H9 (cell line): ENCODE data around the gene SAP25. TPM values are rescaled to one million over a fixed set of nuclear protein-coding genes. Genes with fewer than 3 reads are reported as not detected.

Experiments
- DNase-seq: peaks from one replicate; pipeline ENCODE4 v3.0.0-alpha.2; 2017
- H2AFZ ChIP-seq: one replicate; pipeline ENCODE4 v1.6.1; 2013; ENCODE audit warnings: mild to moderate bottlenecking, low read length, control low read depth, moderate library complexity
- H2AK5ac ChIP-seq: 2 replicates; pipeline ENCODE4 v1.6.1; 2013; ENCODE audit warnings: low read length, control low read depth, mixed read lengths; ENCODE audit not compliant: insufficient read length
- H2BK120ac ChIP-seq: one replicate; pipeline ENCODE4 v1.6.1; 2013; ENCODE audit warnings: low read depth, mild to moderate bottlenecking, low read length, control low read depth, inconsistent platforms; ENCODE audit not compliant: poor library complexity, severe bottlenecking
- H2BK12ac ChIP-seq: 2 replicates; pipeline ENCODE4 v1.6.1; 2013; ENCODE audit warnings: low read length, control low read depth, mixed read lengths, low read depth; ENCODE audit not compliant: insufficient read length
- H2BK15ac ChIP-seq: 2 replicates; pipeline ENCODE4 v1.6.1; 2013; ENCODE audit warnings: low read depth, low read length, control low read depth
- H2BK20ac ChIP-seq: one replicate; pipeline ENCODE4 v1.6.1; 2013; ENCODE audit warnings: low read depth, mild to moderate bottlenecking, low read length, control low read depth, inconsistent platforms; ENCODE audit not compliant: poor library complexity, severe bottlenecking
- H2BK5ac ChIP-seq: 2 replicates; pipeline ENCODE4 v1.6.1; 2013; ENCODE audit warnings: low read length, control low read depth, mixed read lengths; ENCODE audit not compliant: insufficient read length
- H3K14ac ChIP-seq: 2 replicates; pipeline ENCODE4 v1.6.1; 2013; ENCODE audit warnings: low read length, control low read depth; ENCODE audit not compliant: insufficient read depth
- H3K18ac ChIP-seq: 2 replicates; pipeline ENCODE4 v1.6.1; 2013; ENCODE audit warnings: low read depth, mild to moderate bottlenecking, mixed read lengths, low read length, control low read depth; ENCODE audit not compliant: insufficient read length
- H3K23ac ChIP-seq: 2 replicates; pipeline ENCODE4 v1.6.1; 2013; ENCODE audit warnings: low read length, control low read depth, mixed read lengths, low read depth; ENCODE audit not compliant: insufficient read length
- H3K23me2 ChIP-seq: 2 replicates; pipeline ENCODE4 v1.6.1; 2013; ENCODE audit warnings: low read depth, mild to moderate bottlenecking, mixed read lengths, low read length, control low read depth; ENCODE audit not compliant: insufficient read length, poor library complexity, severe bottlenecking
- H3K27ac ChIP-seq: 2 replicates; pipeline ENCODE4 v1.5.1; 2013; ENCODE audit warnings: low read length, control low read depth, mixed read lengths, low read depth; ENCODE audit not compliant: insufficient read length
- H3K27me3 ChIP-seq: 2 replicates; pipeline ENCODE4 v1.6.1; 2013; ENCODE audit warnings: low read length, control low read depth, inconsistent platforms; ENCODE audit not compliant: insufficient read depth
- H3K4ac ChIP-seq: 2 replicates; pipeline ENCODE4 v1.6.1; 2013; ENCODE audit warnings: low read depth, mild to moderate bottlenecking, control low read depth, inconsistent platforms, low read length, moderate library complexity
- H3K4me1 ChIP-seq: 2 replicates; pipeline ENCODE4 v1.6.1; 2013; ENCODE audit warnings: low read length, control low read depth, inconsistent platforms; ENCODE audit not compliant: insufficient read depth
- H3K4me2 ChIP-seq: 2 replicates; pipeline ENCODE4 v1.6.1; 2013; ENCODE audit warnings: low read length, control low read depth, mixed read lengths; ENCODE audit not compliant: insufficient read length, insufficient read depth
- H3K56ac ChIP-seq: 2 replicates; pipeline ENCODE4 v1.6.1; 2013; ENCODE audit warnings: low read depth, mild to moderate bottlenecking, mixed read lengths, low read length, control low read depth; ENCODE audit not compliant: insufficient read length
- H3K79me1 ChIP-seq: 2 replicates; pipeline ENCODE4 v1.6.1; 2013; ENCODE audit warnings: low read depth, mild to moderate bottlenecking, moderate library complexity, low read length, control low read depth, inconsistent platforms; ENCODE audit not compliant: insufficient read depth, poor library complexity, severe bottlenecking
- H3K79me2 ChIP-seq: 2 replicates; pipeline ENCODE4 v1.6.1; 2013; ENCODE audit warnings: low read length, control low read depth, inconsistent platforms; ENCODE audit not compliant: insufficient read depth
- H3K9ac ChIP-seq: 2 replicates; pipeline ENCODE4 v1.6.1; 2013; ENCODE audit warnings: low read length, control low read depth, mixed read lengths; ENCODE audit not compliant: insufficient read length; ENCODE audit errors: extremely low read depth
- H3K9me3 ChIP-seq: one replicate; pipeline ENCODE4 v1.6.1; 2013; ENCODE audit warnings: low read depth, low read length, inconsistent platforms; ENCODE audit not compliant: control insufficient read depth
- H3T11ph ChIP-seq: one replicate; pipeline ENCODE4 v1.6.1; 2013; ENCODE audit warnings: mild to moderate bottlenecking, low read length, control low read depth, inconsistent platforms
- H4K20me1 ChIP-seq: one replicate; pipeline ENCODE4 v1.6.1; 2013; ENCODE audit not compliant: control insufficient read depth, insufficient read length, insufficient read depth
- H4K5ac ChIP-seq: 2 replicates; pipeline ENCODE4 v1.6.1; 2013; ENCODE audit warnings: low read depth, mild to moderate bottlenecking, mixed read lengths, low read length, control low read depth; ENCODE audit not compliant: insufficient read length
- H4K8ac ChIP-seq: replicated peaks from 2 replicates; pipeline ENCODE4 v1.6.1; 2013; ENCODE audit warnings: low read length, control low read depth, mixed read lengths, low read depth; ENCODE audit not compliant: insufficient read length
- H4K91ac ChIP-seq: 2 replicates; pipeline ENCODE4 v1.6.1; 2013; ENCODE audit warnings: low read depth, mild to moderate bottlenecking, moderate library complexity, mixed read lengths, low read length, control low read depth; ENCODE audit not compliant: insufficient read length
- H3K27ac Mint-ChIP-seq, 3 experiments: 2 replicates in 2 of 3; 3 replicates in 1 of 3; pipeline ENCODE4 v1.8.0; 2020 to 2021; ENCODE audit warnings: mixed read lengths in 3 of 3, mild to moderate bottlenecking in 1 of 3, moderate library complexity in 1 of 3
- H3K27me3 Mint-ChIP-seq: 2 replicates; pipeline ENCODE4 v1.8.0; 2021; ENCODE audit warnings: low read depth, mild to moderate bottlenecking, moderate library complexity, mixed read lengths
- H3K36me3 Mint-ChIP-seq, 3 experiments: 2 replicates in 2 of 3; 3 replicates in 1 of 3; pipeline ENCODE4 v1.8.0; 2020 to 2021; ENCODE audit warnings: low read depth in 3 of 3, mixed read lengths in 3 of 3; ENCODE audit not compliant: insufficient read depth in 1 of 3
- H3K4me1 Mint-ChIP-seq, 2 experiments: 2 replicates each; pipeline ENCODE4 v1.8.0; 2020; ENCODE audit warnings: mixed read lengths in 2 of 2
- H3K4me3 Mint-ChIP-seq, 2 experiments: 2 replicates in 1 of 2; 3 replicates in 1 of 2; pipeline ENCODE4 v1.8.0; 2020 to 2021; ENCODE audit warnings: mild to moderate bottlenecking in 2 of 2, mixed read lengths in 2 of 2, moderate library complexity in 1 of 2
- H3K9me3 Mint-ChIP-seq, 2 experiments: 2 replicates in 1 of 2; 3 replicates in 1 of 2; pipeline ENCODE4 v1.8.0; 2020; ENCODE audit warnings: mild to moderate bottlenecking in 2 of 2, mixed read lengths in 2 of 2, moderate library complexity in 1 of 2
- CTCF ChIP-seq: fragments of 200-600 bp; sonication (generic); conservative IDR thresholded peaks from 3 replicates; pipeline ENCODE4 v1.8.0; 2021; ENCODE audit warnings: antibody characterized with exemption, mild to moderate bottlenecking
- WGBS: extraction: QIAGEN DNeasy Blood & Tissue Kit; methylation state at CpG from one replicate; pipeline ENCODE4 v1.1.7; 2013; ENCODE audit warnings: missing lambda C conversion rate, low lambda C conversion rate, mixed read lengths; ENCODE audit not compliant: insufficient read length; ENCODE audit errors: extremely low coverage; 5-methylcytosine and 5-hydroxymethylcytosine counted together
- total RNA-seq: library from RNA; stranded (reverse); gene quantifications from 2 replicates; pipeline ENCODE4 v1.2.1, GENCODE V29; 2021

The SAP25 gene
- total RNA-seq, 1 experiment from 2014 or later: 4.2 TPM

DNA sequence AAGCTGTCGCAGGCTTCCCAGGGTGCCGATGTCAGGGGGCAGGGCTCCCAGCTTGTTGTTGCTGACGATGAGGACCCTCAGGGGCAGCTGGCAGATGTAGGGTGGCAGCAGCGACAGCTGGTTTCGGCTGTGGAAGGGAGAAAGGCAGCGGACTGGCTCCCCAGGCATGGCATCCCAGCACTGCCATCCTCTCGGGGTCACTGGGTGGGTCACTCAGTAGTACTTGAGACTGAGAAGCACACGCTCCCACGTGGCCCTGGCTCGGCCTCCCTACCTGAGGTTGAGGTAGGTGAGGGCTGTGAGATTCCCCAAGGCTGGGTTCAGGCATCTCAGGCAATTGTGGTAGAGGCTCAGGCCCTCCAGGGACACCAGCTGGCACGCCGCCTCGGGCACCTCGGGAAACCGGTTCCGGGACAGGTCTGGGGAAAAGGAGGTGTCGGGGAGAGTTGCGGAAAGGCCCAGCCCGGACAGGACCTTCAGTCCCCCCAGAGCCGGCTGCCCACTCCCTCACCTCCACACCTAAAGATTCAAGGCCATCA, 8.4 kb upstream of the SAP25 start:
- no CpG with 5 or more reads among the region's 20 CpGs for WGBS
- H2BK20ac ChIP-seq: no peak overlapping the region

More for the DNA sequence above, 8.4 kb upstream of the SAP25 start:
- no peak overlapping the region for H2AK5ac ChIP-seq
- no peak overlapping the region for H3K27ac ChIP-seq
- H3K4ac ChIP-seq: no peak overlapping the region
- no peak overlapping the region for H4K5ac ChIP-seq
- H3K36me3 Mint-ChIP-seq: peaks cover 9 to 18% (median 17%) of the 10 kb centered on the region in 3 experiments; a peak in 6 of 7 replicates
- peaks cover 8% of the 10 kb centered on the region for H3K23me2 ChIP-seq
- no peak overlapping the region for H3K27ac Mint-ChIP-seq
- H4K20me1 ChIP-seq: no peaks in the 10 kb centered on the region
- no peaks in the 10 kb centered on the region for H3K9me3 Mint-ChIP-seq
- H3K56ac ChIP-seq: no peak overlapping the region
- no peak overlapping the region for H2BK120ac ChIP-seq
- no peak overlapping the region for H4K8ac ChIP-seq
- peaks cover 4% of the 10 kb centered on the region; the same call in 1 of the 2 replicates for H3K4me1 ChIP-seq
- no peaks in the 10 kb centered on the region for H3K27me3 ChIP-seq
- H3K79me1 ChIP-seq: no peaks in the 10 kb centered on the region
- no peak overlapping the region for H2BK15ac ChIP-seq
- H3K9me3 ChIP-seq: no peaks in the 10 kb centered on the region
- TF ChIP-seq CTCF: no peak
- H3K4me1 Mint-ChIP-seq: peaks cover 22 to 25% of the 10 kb centered on the region in 2 experiments
- H3K14ac ChIP-seq: no peak overlapping the region
- H3K79me2 ChIP-seq: no peaks in the 10 kb centered on the region
- no peak overlapping the region for H3K9ac ChIP-seq
- H3T11ph ChIP-seq: no peak overlapping the region
- H4K91ac ChIP-seq: no peak overlapping the region
- DNase-seq: no peak
- no peaks in the 10 kb centered on the region for H3K27me3 Mint-ChIP-seq
- H2BK12ac ChIP-seq: no peak overlapping the region
- no peak overlapping the region for H3K18ac ChIP-seq
- H3K4me3 Mint-ChIP-seq: no peak overlapping the region
- H3K23ac ChIP-seq: no peak overlapping the region
- no peak overlapping the region for H3K4me2 ChIP-seq
- H2AFZ ChIP-seq: no peak overlapping the region
- H2BK5ac ChIP-seq: no peak overlapping the region
